ENCODE measurements around the gene DLGAP1.

The DLGAP1 gene

GRCh38 chr18:3689986-3690763 is 764.9 kb downstream of the DLGAP1 start:
- H3K27me3 ChIP-seq (ENCODE audit: control insufficient read depth in 1 of 2, insufficient read depth in 2 of 2, low read length in 2 of 2): no peaks in the 10 kb centered on the region
- H3K36me3 ChIP-seq (ENCODE audit: control insufficient read depth in 1 of 2, insufficient read depth in 2 of 2, low read length in 2 of 2): no peaks in the 10 kb centered on the region
- peaks cover 0 to 6% of the 10 kb centered on the region in 2 donors for H3K9me3 ChIP-seq (ENCODE audit: control insufficient read depth in 1 of 2, low read length in 2 of 2)
- H3K27ac ChIP-seq (ENCODE audit: low read depth, low read length): no peak overlapping the region
- H3K4me1 ChIP-seq (ENCODE audit: control insufficient read depth in 1 of 2, insufficient read depth in 2 of 2, low read length in 2 of 2): peaks cover 6 to 9% of the 10 kb centered on the region in 2 donors
- no peak overlapping the region for H3K4me3 ChIP-seq (ENCODE audit: low read depth in 1 of 2, low read length in 2 of 2)
- H3K9ac ChIP-seq (ENCODE audit: low read depth in 1 of 2, low read length in 2 of 2): no peak overlapping the region

- H3K4me1 ChIP-seq (ENCODE audit: control insufficient read depth in 1 of 2, insufficient read depth in 2 of 2, low read length in 2 of 2): peaks cover 6 to 9% of the 10 kb centered on the region in 2 donors
- no peak overlapping the region for H3K4me3 ChIP-seq (ENCODE audit: low read depth in 1 of 2, low read length in 2 of 2)
- peaks cover 0 to 6% of the 10 kb centered on the region in 2 donors for H3K9me3 ChIP-seq (ENCODE audit: control insufficient read depth in 1 of 2, low read length in 2 of 2)
- no peak overlapping the region for H3K27ac ChIP-seq (ENCODE audit: low read depth, low read length)
- no peaks in the 10 kb centered on the region for H3K36me3 ChIP-seq (ENCODE audit: control insufficient read depth in 1 of 2, insufficient read depth in 2 of 2, low read length in 2 of 2)
- no peaks in the 10 kb centered on the region for H3K27me3 ChIP-seq (ENCODE audit: control insufficient read depth in 1 of 2, insufficient read depth in 2 of 2, low read length in 2 of 2)
- H3K9ac ChIP-seq (ENCODE audit: low read depth in 1 of 2, low read length in 2 of 2): no peak overlapping the region
Observed at GRCh38 chr18:3689091-3689490, 766.0 kb downstream of the DLGAP1 start.

GRCh38 chr18:3688690-3689089 is 766.4 kb downstream of the DLGAP1 start:
- no peak overlapping the region for H3K27ac ChIP-seq (ENCODE audit: low read depth, low read length)
- H3K9me3 ChIP-seq (ENCODE audit: control insufficient read depth in 1 of 2, low read length in 2 of 2): peaks cover 0 to 6% of the 10 kb centered on the region in 2 donors
- H3K4me3 ChIP-seq (ENCODE audit: low read depth in 1 of 2, low read length in 2 of 2): no peak overlapping the region
- no peaks in the 10 kb centered on the region for H3K27me3 ChIP-seq (ENCODE audit: control insufficient read depth in 1 of 2, insufficient read depth in 2 of 2, low read length in 2 of 2)
- no peak overlapping the region for H3K9ac ChIP-seq (ENCODE audit: low read depth in 1 of 2, low read length in 2 of 2)
- H3K36me3 ChIP-seq (ENCODE audit: control insufficient read depth in 1 of 2, insufficient read depth in 2 of 2, low read length in 2 of 2): no peaks in the 10 kb centered on the region
- peaks cover 6 to 9% of the 10 kb centered on the region in 2 donors for H3K4me1 ChIP-seq (ENCODE audit: control insufficient read depth in 1 of 2, insufficient read depth in 2 of 2, low read length in 2 of 2)

GRCh38 chr18:3683483-3683882 is 771.6 kb downstream of the DLGAP1 start:
- Histone ChIP-seq H3K4me3 (ENCODE audit: low read depth in 1 of 2, low read length in 2 of 2) (no peak overlapping the region), H3K27me3 (ENCODE audit: control insufficient read depth in 1 of 2, insufficient read depth in 2 of 2, low read length in 2 of 2) (no peaks in the 10 kb centered on the region), H3K9me3 (ENCODE audit: control insufficient read depth in 1 of 2, low read length in 2 of 2) (peaks cover 0 to 6% of the 10 kb centered on the region in 2 donors), H3K4me1 (ENCODE audit: control insufficient read depth in 1 of 2, insufficient read depth in 2 of 2, low read length in 2 of 2) (no peaks in the 10 kb centered on the region), H3K27ac (ENCODE audit: low read depth, low read length) (no peak overlapping the region), H3K9ac (ENCODE audit: low read depth in 1 of 2, low read length in 2 of 2) (no peak overlapping the region), H3K36me3 (ENCODE audit: control insufficient read depth in 1 of 2, insufficient read depth in 2 of 2, low read length in 2 of 2) (no peaks in the 10 kb centered on the region)

GRCh38 chr18:3682061-3682460 is 773.0 kb downstream of the DLGAP1 start:
- H3K9me3 ChIP-seq (ENCODE audit: control insufficient read depth in 1 of 2, low read length in 2 of 2): peaks cover 0 to 5% of the 10 kb centered on the region in 2 donors
- no peaks in the 10 kb centered on the region for H3K27me3 ChIP-seq (ENCODE audit: control insufficient read depth in 1 of 2, insufficient read depth in 2 of 2, low read length in 2 of 2)
- H3K4me1 ChIP-seq (ENCODE audit: control insufficient read depth in 1 of 2, insufficient read depth in 2 of 2, low read length in 2 of 2): no peaks in the 10 kb centered on the region
- no peak overlapping the region for H3K4me3 ChIP-seq (ENCODE audit: low read depth in 1 of 2, low read length in 2 of 2)
- no peak overlapping the region for H3K27ac ChIP-seq (ENCODE audit: low read depth, low read length)
- H3K36me3 ChIP-seq (ENCODE audit: control insufficient read depth in 1 of 2, insufficient read depth in 2 of 2, low read length in 2 of 2): no peaks in the 10 kb centered on the region
- H3K9ac ChIP-seq (ENCODE audit: low read depth in 1 of 2, low read length in 2 of 2): no peak overlapping the region

- Histone ChIP-seq H3K9me3 (ENCODE audit: control insufficient read depth in 1 of 2, low read length in 2 of 2) (no peaks in the 10 kb centered on the region), H3K27ac (ENCODE audit: low read depth, low read length) (no peak overlapping the region)
Observed at GRCh38 chr18:3679241-3679640, 775.9 kb downstream of the DLGAP1 start.

GRCh38 chr18:3675994-3676393 is 779.1 kb downstream of the DLGAP1 start:
- no peak overlapping the region for H3K27ac ChIP-seq (ENCODE audit: low read depth, low read length)
- H3K4me3 ChIP-seq (ENCODE audit: low read depth in 1 of 2, low read length in 2 of 2): no peak overlapping the region
- no peaks in the 10 kb centered on the region for H3K36me3 ChIP-seq (ENCODE audit: control insufficient read depth in 1 of 2, insufficient read depth in 2 of 2, low read length in 2 of 2)
- H3K9ac ChIP-seq (ENCODE audit: low read depth in 1 of 2, low read length in 2 of 2): no peak overlapping the region
- H3K27me3 ChIP-seq (ENCODE audit: control insufficient read depth in 1 of 2, insufficient read depth in 2 of 2, low read length in 2 of 2): no peaks in the 10 kb centered on the region
- H3K4me1 ChIP-seq (ENCODE audit: control insufficient read depth in 1 of 2, insufficient read depth in 2 of 2, low read length in 2 of 2): peaks cover 8 to 14% of the 10 kb centered on the region in 2 donors
- no peaks in the 10 kb centered on the region for H3K9me3 ChIP-seq (ENCODE audit: control insufficient read depth in 1 of 2, low read length in 2 of 2)

More at GRCh38 chr18:3679241-3679640, 775.9 kb downstream of the DLGAP1 start:
- H3K4me3 ChIP-seq (ENCODE audit: low read depth in 1 of 2, low read length in 2 of 2): no peak overlapping the region
- H3K9ac ChIP-seq (ENCODE audit: low read depth in 1 of 2, low read length in 2 of 2): no peak overlapping the region
- H3K27me3 ChIP-seq (ENCODE audit: control insufficient read depth in 1 of 2, insufficient read depth in 2 of 2, low read length in 2 of 2): no peaks in the 10 kb centered on the region
- no peaks in the 10 kb centered on the region for H3K4me1 ChIP-seq (ENCODE audit: control insufficient read depth in 1 of 2, insufficient read depth in 2 of 2, low read length in 2 of 2)
- H3K36me3 ChIP-seq (ENCODE audit: control insufficient read depth in 1 of 2, insufficient read depth in 2 of 2, low read length in 2 of 2): no peaks in the 10 kb centered on the region

GRCh38 chr18:3675446-3675845 is 779.7 kb downstream of the DLGAP1 start:
- H3K27ac ChIP-seq (ENCODE audit: low read depth, low read length): no peak overlapping the region
- peaks cover 8 to 20% of the 10 kb centered on the region in 2 donors for H3K4me1 ChIP-seq (ENCODE audit: control insufficient read depth in 1 of 2, insufficient read depth in 2 of 2, low read length in 2 of 2)
- H3K4me3 ChIP-seq (ENCODE audit: low read depth in 1 of 2, low read length in 2 of 2): no peak overlapping the region
- no peaks in the 10 kb centered on the region for H3K9me3 ChIP-seq (ENCODE audit: control insufficient read depth in 1 of 2, low read length in 2 of 2)
- no peaks in the 10 kb centered on the region for H3K36me3 ChIP-seq (ENCODE audit: control insufficient read depth in 1 of 2, insufficient read depth in 2 of 2, low read length in 2 of 2)
- no peaks in the 10 kb centered on the region for H3K27me3 ChIP-seq (ENCODE audit: control insufficient read depth in 1 of 2, insufficient read depth in 2 of 2, low read length in 2 of 2)
- H3K9ac ChIP-seq (ENCODE audit: low read depth in 1 of 2, low read length in 2 of 2): no peak overlapping the region

GRCh38 chr18:3671176-3671575 is 783.9 kb downstream of the DLGAP1 start:
- Histone ChIP-seq H3K9ac (ENCODE audit: low read depth in 1 of 2, low read length in 2 of 2) (no peak overlapping the region), H3K27ac (ENCODE audit: low read depth, low read length) (no peak overlapping the region), H3K4me3 (ENCODE audit: low read depth in 1 of 2, low read length in 2 of 2) (no peak overlapping the region), H3K9me3 (ENCODE audit: control insufficient read depth in 1 of 2, low read length in 2 of 2) (no peaks in the 10 kb centered on the region), H3K36me3 (ENCODE audit: control insufficient read depth in 1 of 2, insufficient read depth in 2 of 2, low read length in 2 of 2) (no peaks in the 10 kb centered on the region), H3K4me1 (ENCODE audit: control insufficient read depth in 1 of 2, insufficient read depth in 2 of 2, low read length in 2 of 2) (peaks cover 13 to 22% of the 10 kb centered on the region in 2 donors), H3K27me3 (ENCODE audit: control insufficient read depth in 1 of 2, insufficient read depth in 2 of 2, low read length in 2 of 2) (no peaks in the 10 kb centered on the region)

GRCh38 chr18:3669376-3669775 is 785.7 kb downstream of the DLGAP1 start:
- H3K27me3 ChIP-seq (ENCODE audit: control insufficient read depth in 1 of 2, insufficient read depth in 2 of 2, low read length in 2 of 2): no peaks in the 10 kb centered on the region

More at GRCh38 chr18:3669376-3669775, 785.7 kb downstream of the DLGAP1 start:
- no peak overlapping the region for H3K27ac ChIP-seq (ENCODE audit: low read depth, low read length)
- peaks cover 29 to 39% of the 10 kb centered on the region in 2 donors for H3K4me1 ChIP-seq (ENCODE audit: control insufficient read depth in 1 of 2, insufficient read depth in 2 of 2, low read length in 2 of 2)
- no peak overlapping the region for H3K4me3 ChIP-seq (ENCODE audit: low read depth in 1 of 2, low read length in 2 of 2)
- no peaks in the 10 kb centered on the region for H3K9me3 ChIP-seq (ENCODE audit: control insufficient read depth in 1 of 2, low read length in 2 of 2)
- H3K9ac ChIP-seq (ENCODE audit: low read depth in 1 of 2, low read length in 2 of 2): no peak overlapping the region
- H3K36me3 ChIP-seq (ENCODE audit: control insufficient read depth in 1 of 2, insufficient read depth in 2 of 2, low read length in 2 of 2): no peaks in the 10 kb centered on the region

Data from duodenal mucosa (tissue), 2 donors.